H1 (cell line): Measurements from ENCODE around the gene KCNK4. TPM values are rescaled to one million over a fixed set of nuclear protein-coding genes. Genes with fewer than 3 reads are reported as not detected.

Experiments
- CTCF ChIA-PET: fragments of 300-600 bp; sonication (Branson Sonifier 250); formaldehyde crosslinking; loops from one replicate; lab custom pipeline; 2021; ENCODE audit not compliant: partially characterized antibody; lab: Charles Lee
- POLR2A ChIA-PET: fragments of 300-600 bp; sonication (Branson Sonifier 250); formaldehyde crosslinking; loops from one replicate; lab custom pipeline; 2021; ENCODE audit warnings: inconsistent platforms; ENCODE audit not compliant: partially characterized antibody; lab: Charles Lee
- DNase-seq, 2 experiments: peaks; one replicate each; pipeline versions ENCODE4 v3.0.0 to v3.0.0-alpha.2; 2010 to 2022; ENCODE audit warnings: low spot score in 2 of 2, low read depth in 1 of 2, mixed read lengths in 1 of 2
- FAIRE-seq: peaks from 2 replicates; lab custom pipeline; 2011; peaks lifted over from hg19 to GRCh38; lab: Jason Lieb, UNC
- H2AFZ ChIP-seq: 2 replicates; pipeline ENCODE4 v1.8.1; 2012; ENCODE audit warnings: low read length, inconsistent platforms
- H2AK5ac ChIP-seq: 2 replicates; pipeline ENCODE4 v1.6.1; 2013; ENCODE audit warnings: low read depth, low read length
- H2BK120ac ChIP-seq: replicated peaks from 2 replicates; pipeline ENCODE3; 2013; ENCODE audit warnings: low read depth, low read length, inconsistent platforms
- H2BK12ac ChIP-seq: 2 replicates; pipeline ENCODE4 v1.6.1; 2013; ENCODE audit warnings: low read depth, low read length
- H2BK15ac ChIP-seq: 2 replicates; pipeline ENCODE4 v1.6.1; 2013; ENCODE audit warnings: low read length
- H2BK20ac ChIP-seq: 2 replicates; pipeline ENCODE4 v1.6.1; 2013; ENCODE audit warnings: low read length
- H2BK5ac ChIP-seq: 2 replicates; pipeline ENCODE4 v1.6.1; 2013; ENCODE audit warnings: low read depth, low read length
- H3K14ac ChIP-seq: 2 replicates; pipeline ENCODE4 v1.6.1; 2013; ENCODE audit warnings: inconsistent platforms; ENCODE audit not compliant: insufficient read length
- H3K18ac ChIP-seq: 2 replicates; pipeline ENCODE4 v1.6.1; 2013; ENCODE audit warnings: low read length; ENCODE audit errors: extremely low read depth
- H3K23ac ChIP-seq: 2 replicates; pipeline ENCODE4 v1.6.1; 2013; ENCODE audit warnings: inconsistent platforms; ENCODE audit not compliant: insufficient read length
- H3K23me2 ChIP-seq: 2 replicates; pipeline ENCODE4 v1.6.1; 2013; ENCODE audit warnings: low read depth, low read length
- H3K27ac ChIP-seq: 2 replicates; pipeline ENCODE4 v1.6.1; 2011; ENCODE audit warnings: low read depth, low read length, inconsistent platforms
- H3K27me3 ChIP-seq, 4 experiments: replicated peaks in 1 of 4; 1 replicate in 1 of 4; 2 replicates in 3 of 4; pipeline versions ENCODE4 v1.6.1 to v1.8.1; 2011 to 2013; ENCODE audit warnings: low read length in 3 of 4, mild to moderate bottlenecking in 3 of 4, inconsistent platforms in 2 of 4, mixed read lengths in 2 of 4, moderate library complexity in 1 of 4; ENCODE audit not compliant: control insufficient read depth in 3 of 4, insufficient read depth in 3 of 4; ENCODE audit errors: extremely low read depth in 1 of 4
- H3K36me3 ChIP-seq, 4 experiments: 2 replicates each; pipeline versions ENCODE4 v1.6.1 to v1.8.1; 2011 to 2013; ENCODE audit warnings: mild to moderate bottlenecking in 4 of 4, low read length in 3 of 4, moderate library complexity in 2 of 4, control low read depth in 1 of 4, inconsistent platforms in 1 of 4; ENCODE audit not compliant: insufficient read depth in 4 of 4, control insufficient read depth in 2 of 4
- H3K4ac ChIP-seq: replicated peaks from 2 replicates; pipeline ENCODE3; 2013; ENCODE audit warnings: low read length, low read depth, mixed read lengths, inconsistent platforms; ENCODE audit not compliant: insufficient read length
- H3K4me1 ChIP-seq, 4 experiments: replicated peaks in 1 of 4; 1 replicate in 1 of 4; 2 replicates in 3 of 4; pipeline versions ENCODE4 v1.6.1 to v1.8.1; 2011 to 2013; ENCODE audit warnings: low read length in 3 of 4, inconsistent platforms in 2 of 4, mixed read lengths in 1 of 4; ENCODE audit not compliant: insufficient read depth in 4 of 4, control insufficient read depth in 3 of 4
- H3K4me2 ChIP-seq, 2 experiments: 2 replicates each; pipeline versions ENCODE4 v1.6.1 to v1.8.1; 2011 to 2013; ENCODE audit warnings: low read depth in 2 of 2, low read length in 2 of 2, control low read depth in 1 of 2, inconsistent platforms in 1 of 2, mild to moderate bottlenecking in 1 of 2; ENCODE audit not compliant: insufficient read depth in 1 of 2
- H3K4me3 ChIP-seq, 4 experiments: fragments of 200-600, 300-600 bp in 1 of 4; sonication (generic), shearing (Covaris generic), sonication (Bioruptor Twin) in 1 of 4; 2 replicates each; pipeline versions ENCODE4 v1.5.1 to v1.8.1; 2011 to 2016; ENCODE audit warnings: low read length in 4 of 4, low read depth in 3 of 4, control low read depth in 2 of 4, inconsistent platforms in 2 of 4, mild to moderate bottlenecking in 2 of 4, mixed read lengths in 1 of 4, moderate library complexity in 1 of 4; ENCODE audit not compliant: insufficient read depth in 2 of 4; ENCODE audit errors: extremely low read depth in 1 of 4
- H3K56ac ChIP-seq: replicated peaks from 2 replicates; pipeline ENCODE3; 2013; ENCODE audit warnings: low read depth, mild to moderate bottlenecking, mixed read lengths, low read length, inconsistent platforms; ENCODE audit not compliant: insufficient read length
- H3K79me1 ChIP-seq: 2 replicates; pipeline ENCODE4 v1.6.1; 2013; ENCODE audit warnings: low read depth, low read length, control low read depth
- H3K79me2 ChIP-seq, 2 experiments: 2 replicates each; pipeline versions ENCODE4 v1.6.1 to v1.8.1; 2012 to 2013; ENCODE audit warnings: low read length in 2 of 2, mild to moderate bottlenecking in 2 of 2, inconsistent platforms in 1 of 2; ENCODE audit not compliant: insufficient read depth in 2 of 2, control insufficient read depth in 1 of 2
- H3K9ac ChIP-seq, 4 experiments: replicated peaks in 1 of 4; 1 replicate in 1 of 4; 2 replicates in 3 of 4; pipeline versions ENCODE4 v1.6.1 to v1.8.1; 2011 to 2013; ENCODE audit warnings: low read depth in 3 of 4, low read length in 3 of 4, control low read depth in 2 of 4, mild to moderate bottlenecking in 2 of 4, moderate library complexity in 2 of 4, inconsistent platforms in 1 of 4; ENCODE audit errors: extremely low read depth in 1 of 4
- H3K9me3 ChIP-seq, 2 experiments: 2 replicates each; pipeline versions ENCODE4 v1.6.1 to v1.8.1; 2012 to 2013; ENCODE audit warnings: mild to moderate bottlenecking in 2 of 2, moderate library complexity in 2 of 2, control low read depth in 1 of 2, inconsistent platforms in 1 of 2, low read depth in 1 of 2, low read length in 1 of 2, mixed read lengths in 1 of 2; ENCODE audit not compliant: insufficient read depth in 2 of 2
- H4K20me1 ChIP-seq, 2 experiments: replicated peaks in 1 of 2; 2 replicates each; pipeline versions ENCODE3 to v1.8.1; 2011 to 2013; ENCODE audit warnings: inconsistent platforms in 2 of 2, low read length in 2 of 2, mild to moderate bottlenecking in 1 of 2; ENCODE audit not compliant: insufficient read depth in 2 of 2, control insufficient read depth in 1 of 2
- H4K5ac ChIP-seq: 2 replicates; pipeline ENCODE4 v1.6.1; 2013; ENCODE audit warnings: low read length, low read depth, mixed read lengths, inconsistent platforms; ENCODE audit not compliant: insufficient read length
- H4K8ac ChIP-seq: 2 replicates; pipeline ENCODE4 v1.8.0; 2013; ENCODE audit warnings: mild to moderate bottlenecking, moderate library complexity, low read length, inconsistent platforms; ENCODE audit not compliant: insufficient read depth; ENCODE audit errors: extremely low read depth
- H4K91ac ChIP-seq: replicated peaks from 2 replicates; pipeline ENCODE3; 2013; ENCODE audit warnings: low read length, mixed read lengths, inconsistent platforms; ENCODE audit not compliant: insufficient read length
- ASH2L ChIP-seq: fragments of 200-600, 300-600 bp; sonication (generic); IDR thresholded peaks from one replicate; pipeline ENCODE4 v1.7.1; 2017; ENCODE audit warnings: low read length
- CREB1 ChIP-seq: IDR thresholded peaks from 2 replicates; pipeline ENCODE4 v1.6.1; 2012; ENCODE audit warnings: inconsistent platforms
- E2F6 ChIP-seq: IDR thresholded peaks from 2 replicates; pipeline ENCODE4 v1.6.1; 2012; ENCODE audit warnings: inconsistent platforms
- HDAC2 ChIP-seq, 2 experiments: fragments of 300-600 bp in 1 of 2; sonication (generic) in 1 of 2; IDR thresholded peaks; 2 replicates each; pipeline ENCODE4 v1.6.1; 2011 to 2012; ENCODE audit warnings: low read depth in 2 of 2, low read length in 2 of 2, mild to moderate bottlenecking in 2 of 2, moderate library complexity in 2 of 2, borderline replicate concordance in 1 of 2, inconsistent platforms in 1 of 2
- NRF1 ChIP-seq: IDR thresholded peaks from 2 replicates; pipeline ENCODE4 v1.6.1; 2011; ENCODE audit warnings: mild to moderate bottlenecking, low read depth, low read length, improper control_type of control experiment
- RBBP5 ChIP-seq: IDR thresholded peaks from 2 replicates; pipeline ENCODE4 v1.7.1; 2012; ENCODE audit warnings: low read depth, mild to moderate bottlenecking, inconsistent platforms, low read length, moderate library complexity, borderline replicate concordance
- RNF2 ChIP-seq: fragments of 200-900, 300-1000 bp; sonication (generic); IDR thresholded peaks from 2 replicates; pipeline ENCODE4 v1.7.1; 2016; ENCODE audit warnings: borderline replicate concordance, low read depth, mild to moderate bottlenecking, antibody characterized with exemption, low read length; ENCODE audit not compliant: poor library complexity, severe bottlenecking; ENCODE audit errors: missing control alignments
- SIX5 ChIP-seq: IDR thresholded peaks from 2 replicates; pipeline ENCODE4 v1.6.1; 2011; ENCODE audit warnings: mild to moderate bottlenecking, low read depth, low read length
- TAF7 ChIP-seq: optimal IDR thresholded peaks from 2 replicates; pipeline ENCODE3; 2011; ENCODE audit warnings: low read depth, mild to moderate bottlenecking, inconsistent platforms, low read length, moderate library complexity, borderline replicate concordance
- WGBS, 2 experiments: shearing (Covaris generic) in 1 of 2; methylation state at CpG; one replicate each; pipeline versions ENCODE4 v1.1.6 to v1.1.7; 2013 to 2015; ENCODE audit warnings: low lambda C conversion rate in 2 of 2, mixed read lengths in 2 of 2, inconsistent platforms in 1 of 2, low coverage in 1 of 2, missing lambda C conversion rate in 1 of 2; ENCODE audit not compliant: insufficient replicate concordance in 2 of 2, insufficient coverage in 1 of 2, insufficient read length in 1 of 2; ENCODE audit errors: extremely low coverage in 1 of 2, missing lambda C conversion rate in 1 of 2; 5-methylcytosine and 5-hydroxymethylcytosine counted together
- polyA plus RNA-seq, 7 experiments: library from polyadenylated mRNA; depleted of rRNA in 3 of 7; stranded (reverse) in 5 of 7; unstranded in 2 of 7; fragments of >200 nt in 5 of 7; fragments of 200-250 nt in 2 of 7; gene quantifications; 1 replicate in 5 of 7; 2 replicates in 1 of 7; 4 replicates in 1 of 7; pipeline versions ENCODE4 v1.2.1 to v1.2.3, GENCODE V29; 2011 to 2013; ENCODE audit warnings: missing spikeins in 2 of 7, mixed read lengths in 2 of 7
- total RNA-seq: library from RNA; stranded (reverse); fragmentation: NEBNext Ultra II Directional; extraction: Animal tissue kit (Norgen Biotek cat#: 25700); gene quantifications from 2 replicates; pipeline ENCODE4 v1.2.1, GENCODE V29; 2021
- TF ChIP-seq, protein P1 (sequence below): IDR thresholded peaks from 2 replicates; pipeline ENCODE4 v1.6.1; 2012; ENCODE audit warnings: inconsistent platforms

KCNK4 gene
- total and polyA plus RNA-seq, 2 of the 8 experiments (the other 6 are each of a cell fraction or from before 2014, with no cell fraction given), result 0.19 TPM; not detected in 1

- Histone ChIP-seq H3K56ac (no peak overlapping the region), H3K14ac (no peak overlapping the region), H3K27me3 (no peaks in the 10 kb centered on the region), H3K23me2 (peaks cover 2% of the 10 kb centered on the region; the same call in 1 of the 2 replicates), H3K36me3 (no peaks in the 10 kb centered on the region), H2AFZ (no peak overlapping the region), H3K4me3 (no peak overlapping the region), H3K9ac (no peak overlapping the region), H3K4me1 (peaks cover 0 to 9% (median 4%) of the 10 kb centered on the region in 4 experiments; a peak in 6 of 7 replicates), H3K79me2 (no peaks in the 10 kb centered on the region), H3K18ac (no peak overlapping the region), H3K23ac (no peak overlapping the region), H2BK120ac (no peak overlapping the region), H2BK20ac (0 out of 2 replicates have a peak overlapping the region, but pooled peaks have one; percentile 86), H4K91ac (no peak overlapping the region), H3K4ac (peak overlapping the region; percentile 13), H2BK12ac (peak overlapping the region; percentile 94; the same call in 1 of the 2 replicates), H4K5ac (no peak overlapping the region), H2BK5ac (0 out of 2 replicates have a peak overlapping the region, but pooled peaks have one; percentile 12), H3K79me1 (no peaks in the 10 kb centered on the region), H2AK5ac (no peak overlapping the region; the same call in 1 of the 2 replicates), H3K9me3 (no peaks in the 10 kb centered on the region), H3K27ac (no peak overlapping the region), H4K8ac (no peak overlapping the region), H3K4me2 (no peak overlapping the region), H4K20me1 (peaks cover 0 to 2% of the 10 kb centered on the region in 2 experiments), H2BK15ac (peak overlapping the region; percentile 88; the same call in 1 of the 2 replicates)
- ChIA-PET POLR2A (interaction anchor here (0.7 to 7.3 kb wide), 9 partner anchors 9 to 1666 kb away, joined by 3 to 61 read pairs (median 3); partner anchors contain the start of genes C11orf98, CCDC88B, CSKMT and ESRRA), CTCF (interaction anchor here (0.7 to 37.6 kb wide), 8 partner anchors 8 to 296 kb away, joined by 3 to 614 read pairs (median 4); partner anchors contain the start of genes CATSPERZ, CCDC88B, ESRRA and PRDX5)
- FAIRE-seq (no peak), DNase-seq (no peak)
- WGBS, 2 experiments, result 89% methylated on average over 11 of the region's 11 CpGs; no CpG with 5 or more reads in 1 of the 2 experiments
- TF ChIP-seq E2F6 (no peak), HDAC2 (IDR thresholded peaks at IDR 0.05; ENCODE audit: borderline replicate concordance in 1 of 2, low read depth in 2 of 2, low read length in 2 of 2) (no peak), CREB1 (no peak), ASH2L (no peak), NRF1 (no peak), RBBP5 (no peak), TAF7 (no peak), SIX5 (no peak), RNF2 (no peak)
- TF ChIP-seq, protein P1, sequence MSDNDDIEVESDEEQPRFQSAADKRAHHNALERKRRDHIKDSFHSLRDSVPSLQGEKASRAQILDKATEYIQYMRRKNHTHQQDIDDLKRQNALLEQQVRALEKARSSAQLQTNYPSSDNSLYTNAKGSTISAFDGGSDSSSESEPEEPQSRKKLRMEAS, result no peak
Observed at GRCh38 chr11:64330888-64331287, 39.8 kb downstream of the KCNK4 start.
